GM18909 (cell line): ENCODE measurements around the gene PIK3C2B.
A peak's percentile ranks its signal among the peaks of the same experiment; 100 is the strongest.

Experiments used
- ATAC-seq: cut with Tn5 transposase; IDR thresholded peaks from one replicate; pipeline ENCODE4 v1.9.1; 2021; ENCODE audit warnings: mild to moderate bottlenecking; ENCODE audit not compliant: unreplicated experiment, poor library complexity

PIK3C2B gene

GRCh38 chr1:204480515-204480914 is 14.1 kb downstream of the PIK3C2B start:
- ATAC-seq = peak; percentile 67

DNA sequence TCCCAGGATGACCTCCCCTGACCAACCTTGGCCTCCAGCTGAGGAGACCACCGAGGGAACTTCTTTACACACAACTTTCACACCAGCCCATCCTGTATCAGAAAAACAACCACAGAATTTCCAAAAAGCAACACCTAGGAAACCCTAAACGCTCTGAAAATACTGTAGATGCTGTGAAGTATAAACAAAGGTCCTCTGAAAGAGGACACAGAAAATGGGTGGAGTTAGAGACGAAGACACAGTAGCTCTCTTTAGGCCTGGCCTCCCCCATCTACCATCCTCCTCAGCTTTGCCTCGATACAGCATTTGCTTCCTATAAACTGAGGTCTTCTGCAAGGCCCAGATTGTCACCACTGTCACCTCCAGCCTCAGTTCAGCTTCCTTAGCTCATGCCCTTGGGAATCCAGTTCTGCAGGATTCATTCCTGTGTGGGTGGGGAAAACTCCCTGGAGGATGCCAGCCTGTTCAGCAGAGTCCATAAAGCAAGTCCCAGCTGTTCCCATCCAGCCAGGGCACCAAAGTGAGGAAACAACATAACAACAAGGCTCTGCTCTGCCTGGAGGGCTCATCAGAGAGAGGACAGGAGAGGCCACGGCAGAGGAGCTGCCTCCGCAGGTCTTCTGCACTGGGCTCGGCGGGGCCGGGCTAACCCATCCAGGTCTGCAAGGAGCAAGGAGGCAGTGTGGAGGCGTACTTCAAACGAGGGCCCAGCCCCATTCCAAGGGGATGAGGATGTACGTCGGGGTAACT is 15.0 kb downstream of the PIK3C2B start:
- ATAC-seq = no peak

DNA sequence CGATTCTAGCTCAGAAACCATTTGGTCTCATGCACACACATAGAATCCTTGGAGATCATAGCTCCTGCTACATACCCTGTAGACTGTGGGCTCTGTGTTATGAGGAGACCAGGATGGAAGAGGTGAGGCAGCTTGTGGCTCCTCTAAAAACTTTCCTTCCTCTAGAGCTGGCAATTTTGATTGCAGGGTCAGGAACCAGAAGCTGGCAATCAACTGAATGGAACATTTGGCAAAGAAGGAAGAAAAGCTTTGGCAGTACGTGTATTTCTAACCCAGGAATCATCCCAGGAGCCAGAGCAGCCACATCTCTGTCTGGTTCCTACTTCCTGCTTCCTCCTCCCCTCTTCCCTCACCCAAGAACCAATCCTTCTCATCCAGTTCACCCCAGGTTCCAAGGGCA is 15.7 kb downstream of the PIK3C2B start:
- ATAC-seq = no peak

GRCh38 chr1:204478172-204478899 is 16.3 kb downstream of the PIK3C2B start:
- ATAC-seq = no peak

DNA sequence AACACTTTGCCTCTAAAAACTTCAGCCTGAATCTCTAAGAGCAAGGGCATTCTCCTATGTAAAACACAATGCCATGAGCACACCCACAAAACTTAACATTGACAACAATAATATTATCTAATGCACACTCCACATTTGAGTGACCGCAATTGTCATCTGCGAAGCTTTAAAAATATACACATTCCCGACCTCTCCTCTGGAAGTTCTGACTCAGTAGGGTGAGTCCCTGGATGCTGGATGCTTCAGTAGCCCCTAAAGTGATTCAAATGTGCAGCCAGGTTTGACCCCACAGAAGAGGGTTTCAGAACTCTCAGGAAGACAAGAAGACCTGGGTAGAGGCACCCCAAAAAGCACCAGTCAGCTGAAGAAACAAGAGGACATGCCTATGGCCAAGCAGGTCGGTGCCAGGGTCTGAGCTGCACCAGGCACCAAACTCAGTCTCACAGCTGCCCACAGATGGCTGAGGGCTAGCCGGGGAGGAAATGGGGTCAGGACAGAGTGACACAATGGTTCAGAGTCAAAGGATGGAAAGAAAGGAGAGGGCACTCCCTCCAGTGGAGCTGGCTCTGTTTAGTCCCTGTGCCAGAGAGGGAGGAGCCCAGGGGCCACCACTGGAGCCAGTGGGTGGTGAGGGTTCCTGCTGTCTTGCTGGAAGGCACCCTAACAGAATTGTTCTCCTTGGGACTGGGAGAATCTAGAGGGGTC is 17.4 kb downstream of the PIK3C2B start:
- no peak for ATAC-seq

DNA sequence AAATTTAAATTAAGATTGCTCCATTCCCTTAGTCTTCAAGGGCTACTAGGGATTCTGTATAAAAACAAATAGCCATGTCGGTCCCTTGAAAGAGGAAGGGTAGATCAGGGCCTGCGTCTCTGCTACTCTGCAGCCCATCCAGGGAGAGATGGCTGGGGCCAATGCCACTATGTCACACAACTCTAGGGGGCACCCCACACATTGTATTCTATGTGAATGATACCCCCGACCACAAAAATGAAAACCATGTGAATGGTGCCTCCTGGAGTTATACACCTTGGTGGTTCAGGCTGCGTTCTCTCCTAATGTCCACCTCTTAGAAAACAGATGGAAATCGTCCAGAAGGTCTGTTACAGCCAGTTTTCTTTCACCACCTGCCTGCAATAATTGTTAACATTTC is 18.0 kb downstream of the PIK3C2B start:
- no peak for ATAC-seq

GRCh38 chr1:204475656-204476432 is 18.8 kb downstream of the PIK3C2B start:
- no peak for ATAC-seq

DNA sequence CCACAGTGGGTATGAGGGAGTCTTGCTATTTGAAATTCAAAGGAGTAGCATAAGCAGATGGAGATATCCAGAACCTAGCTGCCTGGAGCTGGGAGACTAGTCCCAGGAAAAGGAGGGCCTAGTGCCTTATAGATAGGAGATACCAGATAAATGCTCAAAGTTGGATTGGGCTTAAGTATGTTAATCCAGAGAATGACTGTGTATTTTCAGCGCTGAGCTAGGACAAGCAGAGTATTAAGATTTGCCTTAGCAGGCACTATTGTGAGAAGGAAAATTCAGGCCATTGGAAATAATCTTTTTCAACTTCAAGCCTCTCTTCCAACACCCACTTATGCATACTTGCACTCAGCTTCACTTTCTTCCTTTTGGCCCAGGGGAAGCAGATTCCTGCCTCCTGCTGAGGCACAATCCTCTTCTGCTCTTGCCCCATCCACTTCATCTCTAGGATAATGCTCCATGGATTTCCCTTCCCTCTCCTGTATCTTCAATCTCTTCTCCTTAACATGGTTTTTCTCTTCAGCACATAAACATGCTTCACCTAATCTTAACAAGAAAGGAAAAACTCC is 21.1 kb downstream of the PIK3C2B start:
- ATAC-seq = no peak

- ATAC-seq = no peak
Observed at GRCh38 chr1:204472660-204473059, 21.9 kb downstream of the PIK3C2B start.

- ATAC-seq = no peak
Observed at GRCh38 chr1:204471687-204472086, 22.9 kb downstream of the PIK3C2B start.

GRCh38 chr1:204469304-204469703 is 25.3 kb downstream of the PIK3C2B start:
- ATAC-seq = no peak

DNA sequence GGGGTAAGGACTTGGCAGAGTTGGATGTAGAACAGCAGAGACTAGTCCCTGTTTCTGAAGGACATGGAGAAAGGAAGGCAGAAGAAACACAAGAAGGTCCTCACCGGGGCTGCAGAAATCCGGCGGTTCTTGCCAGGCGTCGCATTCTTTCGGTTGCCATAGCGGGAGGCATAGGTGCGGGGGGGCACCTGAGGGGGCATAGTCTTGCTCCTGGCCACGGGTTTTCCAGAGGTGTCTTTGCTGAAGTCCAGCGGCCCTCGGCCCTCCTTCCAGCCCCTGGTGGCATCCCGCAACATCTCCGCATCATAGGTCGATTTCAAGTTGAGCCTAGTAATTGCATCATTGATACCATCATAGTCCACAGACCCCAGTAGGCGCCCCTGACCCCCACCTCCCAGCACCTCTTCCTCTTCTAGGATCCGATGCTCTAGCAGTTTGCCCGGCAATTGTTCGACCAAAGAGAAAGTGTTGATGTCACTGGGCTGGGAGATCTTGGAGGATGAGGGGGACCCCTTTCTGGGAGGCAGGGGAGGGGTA is 25.8 kb downstream of the PIK3C2B start:
- ATAC-seq = no peak

DNA sequence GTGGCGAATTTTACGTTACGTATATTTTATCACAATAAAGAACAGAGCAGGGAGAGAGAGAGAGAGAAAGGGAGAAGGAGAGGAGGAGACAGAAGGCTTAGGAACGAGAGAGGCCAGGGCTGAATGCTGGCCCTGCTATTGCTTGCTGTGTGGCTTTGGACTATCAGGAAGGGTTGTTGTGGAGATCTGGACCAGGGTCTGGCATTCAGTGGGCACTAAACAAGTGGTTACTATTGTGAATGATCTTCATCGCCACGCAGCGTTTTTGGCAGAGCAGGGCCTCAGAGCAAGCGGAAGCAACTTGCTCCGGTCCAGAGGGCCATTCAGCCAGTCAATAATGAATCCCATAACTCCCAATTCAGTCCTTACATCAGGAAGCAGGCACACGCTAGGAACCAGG is 26.4 kb downstream of the PIK3C2B start:
- ATAC-seq = no peak

DNA sequence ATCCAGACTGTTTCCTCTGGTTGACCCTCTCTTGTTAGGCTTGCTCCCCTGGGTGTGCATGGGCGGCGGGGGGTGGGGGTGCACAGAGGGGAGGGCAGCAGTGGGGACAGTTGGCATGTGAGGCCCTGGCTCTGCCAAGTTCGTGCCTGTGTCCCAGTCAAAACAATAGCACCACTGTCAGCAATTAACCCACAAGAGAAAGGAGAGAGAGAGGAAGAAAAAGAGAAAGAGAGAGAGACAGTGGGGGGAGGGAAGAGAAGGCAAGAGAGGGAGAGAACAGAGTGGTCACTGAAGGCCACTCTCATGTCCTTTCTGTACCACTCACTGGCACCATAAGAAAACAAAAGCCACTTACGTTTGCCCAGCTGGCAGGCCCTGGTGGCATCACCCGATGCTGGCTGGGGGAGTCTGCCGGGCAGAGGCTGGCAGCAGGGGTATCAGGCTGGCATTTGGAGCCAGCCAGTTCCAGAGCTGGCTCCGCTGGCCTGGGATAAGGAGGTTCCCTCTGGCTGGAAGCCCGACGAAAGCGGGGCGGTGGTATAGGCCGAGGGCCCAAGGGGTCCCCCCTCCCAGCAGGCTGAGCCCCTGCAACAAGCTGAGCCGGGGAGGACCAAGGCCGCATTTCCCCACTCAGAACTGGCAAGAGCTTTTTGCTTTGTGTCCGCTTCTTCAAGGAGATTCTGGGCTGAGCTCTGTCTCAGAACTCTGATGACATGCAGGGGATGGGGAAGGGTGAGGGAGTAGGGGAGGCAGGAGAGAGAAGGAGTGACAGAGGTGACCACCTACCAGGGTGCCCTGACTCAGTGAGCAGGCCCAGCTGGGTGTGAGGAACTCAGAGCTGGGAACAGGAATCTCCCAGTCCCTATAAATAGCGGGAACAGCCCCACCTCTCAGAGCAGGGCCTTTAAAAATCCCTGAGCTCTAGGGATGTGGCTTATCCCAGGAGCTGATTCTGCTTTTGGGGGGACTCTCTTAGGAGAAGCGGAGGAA is 27.9 kb downstream of the PIK3C2B start:
- ATAC-seq = no peak

DNA sequence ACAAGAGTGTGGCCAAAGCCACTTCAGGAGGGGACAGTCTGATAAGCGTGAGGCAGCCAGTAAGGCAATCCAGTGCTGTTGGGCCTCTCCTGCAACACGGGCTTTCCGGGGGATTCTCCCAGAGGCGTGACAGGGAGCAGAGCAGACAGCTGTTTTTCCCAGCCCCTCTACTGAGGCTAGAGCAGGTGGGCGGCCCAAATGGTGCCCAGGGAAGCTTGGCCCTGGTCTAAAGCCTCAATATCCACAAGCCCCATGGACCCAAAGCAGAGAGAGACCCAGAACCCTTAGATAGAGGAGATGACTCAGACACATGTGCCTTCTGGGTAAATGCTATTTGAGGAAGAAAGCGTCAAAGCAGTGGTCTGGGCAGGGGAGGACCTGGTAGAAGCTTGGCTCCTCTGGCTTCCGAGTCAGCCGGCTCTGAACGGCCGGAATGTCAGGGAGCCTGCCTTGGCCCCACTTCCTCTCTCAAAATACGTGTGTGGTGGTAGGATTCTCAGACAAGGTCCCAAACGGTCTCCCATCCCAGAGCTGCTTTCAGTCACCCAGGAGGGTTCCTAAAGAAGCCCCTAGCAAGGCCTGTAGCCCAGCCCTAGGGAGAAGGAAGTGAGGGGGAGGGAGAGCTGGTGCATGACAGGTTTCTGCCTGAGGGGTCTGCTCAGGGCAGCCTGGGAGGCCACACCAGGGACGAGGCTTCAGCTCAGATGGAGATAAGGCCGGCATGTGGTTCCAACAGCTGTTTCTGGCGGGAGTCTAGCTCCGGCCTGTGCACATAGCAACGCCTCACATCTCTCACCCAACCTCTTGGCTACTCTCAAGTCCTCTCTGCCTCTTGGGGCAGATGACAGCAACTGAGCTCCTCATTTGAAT is 28.8 kb downstream of the PIK3C2B start:
- peak; percentile 75 for ATAC-seq

DNA sequence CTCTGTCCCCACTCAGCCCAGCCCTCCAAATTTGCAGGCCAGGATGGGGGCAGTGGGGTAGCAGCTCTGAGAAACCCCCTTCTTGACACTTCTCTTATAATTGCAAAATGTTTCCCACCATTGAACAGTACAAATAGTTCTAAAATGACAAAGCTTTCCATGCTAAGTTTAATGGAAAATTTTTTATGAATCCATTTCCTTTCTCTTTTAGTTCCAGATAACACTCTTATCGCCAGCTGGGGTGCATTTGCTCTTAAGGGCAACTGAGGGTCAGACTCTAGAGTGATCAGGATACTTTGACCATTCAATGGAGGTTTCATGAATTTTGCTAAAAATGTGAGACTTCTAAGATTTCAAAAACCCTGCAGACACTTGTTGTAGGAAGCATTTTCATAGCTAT is 29.9 kb downstream of the PIK3C2B start:
- no peak for ATAC-seq

GRCh38 chr1:204464187-204464631 is 30.4 kb downstream of the PIK3C2B start:
- no peak for ATAC-seq
